PC-9 (cell line): ENCODE data around the gene DEFB127.

Experiments used
- EZH2 ChIP-seq: fragments of 200-600 bp; sonication (generic); IDR thresholded peaks from 2 replicates; pipeline ENCODE4 v1.8.0; 2017; ENCODE audit warnings: antibody characterized with exemption, low read depth
- TF ChIP-seq, protein P1 (sequence below): fragments of 200-600 bp; sonication (generic); conservative IDR thresholded peaks from 2 replicates; pipeline ENCODE4 v1.6.1; 2017; ENCODE audit warnings: mixed run types, antibody characterized with exemption, mild to moderate bottlenecking, moderate library complexity

DNA sequence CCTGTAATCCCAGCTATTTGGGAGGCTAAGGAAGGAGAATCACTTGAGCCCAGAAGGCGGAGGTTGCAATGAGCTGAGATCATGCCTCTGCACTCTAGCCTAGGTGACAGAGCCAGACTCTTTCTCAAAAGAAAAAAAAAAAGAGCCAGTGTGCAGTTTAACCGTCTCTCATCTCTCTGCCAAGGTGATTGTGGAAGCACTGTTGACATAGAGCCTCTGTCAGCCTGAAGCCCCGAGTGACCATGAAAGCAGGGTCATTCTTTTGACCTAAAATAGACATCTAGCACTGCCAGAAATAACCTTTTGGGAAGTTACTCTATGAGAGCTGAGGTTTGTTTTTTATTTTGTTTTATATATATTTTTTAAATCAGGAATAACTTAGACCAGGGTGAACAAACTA lies 7.4 kb downstream of the DEFB127 start:
- TF ChIP-seq, protein P1, sequence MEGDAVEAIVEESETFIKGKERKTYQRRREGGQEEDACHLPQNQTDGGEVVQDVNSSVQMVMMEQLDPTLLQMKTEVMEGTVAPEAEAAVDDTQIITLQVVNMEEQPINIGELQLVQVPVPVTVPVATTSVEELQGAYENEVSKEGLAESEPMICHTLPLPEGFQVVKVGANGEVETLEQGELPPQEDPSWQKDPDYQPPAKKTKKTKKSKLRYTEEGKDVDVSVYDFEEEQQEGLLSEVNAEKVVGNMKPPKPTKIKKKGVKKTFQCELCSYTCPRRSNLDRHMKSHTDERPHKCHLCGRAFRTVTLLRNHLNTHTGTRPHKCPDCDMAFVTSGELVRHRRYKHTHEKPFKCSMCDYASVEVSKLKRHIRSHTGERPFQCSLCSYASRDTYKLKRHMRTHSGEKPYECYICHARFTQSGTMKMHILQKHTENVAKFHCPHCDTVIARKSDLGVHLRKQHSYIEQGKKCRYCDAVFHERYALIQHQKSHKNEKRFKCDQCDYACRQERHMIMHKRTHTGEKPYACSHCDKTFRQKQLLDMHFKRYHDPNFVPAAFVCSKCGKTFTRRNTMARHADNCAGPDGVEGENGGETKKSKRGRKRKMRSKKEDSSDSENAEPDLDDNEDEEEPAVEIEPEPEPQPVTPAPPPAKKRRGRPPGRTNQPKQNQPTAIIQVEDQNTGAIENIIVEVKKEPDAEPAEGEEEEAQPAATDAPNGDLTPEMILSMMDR: no peak
- TF ChIP-seq EZH2: no peak
